ENCODE results near the gene TOR3A.

- TF ChIP-seq CTCF (conservative IDR thresholded peaks at IDR 0.05 in 1 of 2, IDR thresholded peaks at IDR 0.05 in 1 of 2; ENCODE audit: low read depth in 1 of 2, low read length in 2 of 2): no peak
- no peak for TF ChIP-seq EZH2 (IDR thresholded peaks at IDR 0.05; ENCODE audit: low read length, missing control alignments)
Measured at GRCh38 chr1:179120736-179121135, 38.9 kb downstream of the TOR3A start.
